Endothelial cell of umbilical vein (primary cell): ENCODE measurements around the gene RASAL2.

ENCODE experiments used
- CTCF ChIP-seq, 2 donors: IDR thresholded peaks; 1 replicate in 1 of 2; 2 replicates in 1 of 2; pipeline ENCODE4 v1.5.1; 2011; ENCODE audit warnings: low read length in 2 of 2, mild to moderate bottlenecking in 2 of 2, moderate library complexity in 2 of 2, control low read depth in 1 of 2, inconsistent platforms in 1 of 2, low read depth in 1 of 2; ENCODE audit not compliant: insufficient read depth in 1 of 2; ENCODE audit errors: extremely low read depth in 1 of 2
- EZH2 ChIP-seq: IDR thresholded peaks from 2 replicates; pipeline ENCODE4 v1.6.1; 2012; ENCODE audit warnings: borderline replicate concordance, low read depth, mild to moderate bottlenecking, moderate library complexity, low read length, inconsistent platforms; ENCODE audit not compliant: severe bottlenecking
- JUN ChIP-seq: IDR thresholded peaks from 2 replicates; pipeline ENCODE4 v1.6.1; 2011; ENCODE audit warnings: borderline replicate concordance, low read depth; ENCODE audit not compliant: insufficient read length, insufficient read depth
- MAX ChIP-seq: IDR thresholded peaks from 2 replicates; pipeline ENCODE4 v1.6.1; 2011; ENCODE audit not compliant: insufficient read depth, insufficient read length
- POLR2A ChIP-seq: IDR thresholded peaks from 2 replicates; pipeline ENCODE4 v1.6.1; 2012; ENCODE audit warnings: low read depth, mild to moderate bottlenecking, control low read depth, low read length

GRCh38 chr1:178237121-178237520, 143.2 kb downstream of the RASAL2 start:
- no peak for TF ChIP-seq POLR2A
- TF ChIP-seq CTCF (IDR thresholded peaks at IDR 0.05; ENCODE audit: extremely low read depth in 1 of 2, insufficient read depth in 1 of 2, low read depth in 1 of 2, low read length in 2 of 2), result no peak
- TF ChIP-seq EZH2, result no peak
- TF ChIP-seq JUN, result no peak
- TF ChIP-seq MAX, result no peak
